HepG2 (cell line): Measurements from ENCODE around the gene PHACTR3. TPM values are rescaled to one million over a fixed set of nuclear protein-coding genes. Genes with fewer than 3 reads are reported as not detected.

Experiments
- ATAC-seq: fragments of 200-7000 bp; cut with Tn5 transposase; 3 replicates; pipeline ENCODE4 v1.9.1; 2020; ENCODE audit warnings: mild to moderate bottlenecking, moderate library complexity
- BruUV-seq: library from RNA; stranded (reverse); fragments of 400-500 nt; replicated peaks from 2 replicates; lab custom pipeline; 2021; lab: Mats Ljungman, UMichigan
- CTCF ChIA-PET: fragments of 300-600 bp; formaldehyde crosslinking; extraction: SDS; loops from one replicate; lab custom pipeline; 2021; ENCODE audit warnings: low total read pairs, inconsistent platforms, low intra/inter-chr PET ratio; lab: Yijun Ruan, JAX
- POLR2A ChIA-PET: fragments of 350-600 bp; sonication (Branson Sonifier 250); formaldehyde crosslinking; loops from one replicate; lab custom pipeline; 2020; ENCODE audit warnings: antibody characterized with exemption, inconsistent platforms; lab: Yijun Ruan, JAX
- DNase-seq: peaks from one replicate; pipeline ENCODE4 v3.0.0-alpha.2; 2015; ENCODE audit warnings: low spot score
- FAIRE-seq: peaks from 3 replicates; lab custom pipeline; 2011; peaks lifted over from hg19 to GRCh38; lab: Jason Lieb, UNC
- H2AFZ ChIP-seq: one replicate; pipeline ENCODE4 v1.6.1; 2011; ENCODE audit warnings: low read length, inconsistent platforms
- H3K27ac ChIP-seq: fragments of 300-600 bp; 3 replicates; pipeline ENCODE4 v1.8.0; 2011; ENCODE audit warnings: mixed run types, mild to moderate bottlenecking, mixed read lengths, low read length, inconsistent platforms; ENCODE audit not compliant: insufficient read depth; ENCODE audit errors: extremely low read length
- H3K27me3 ChIP-seq, 2 experiments: fragments of 200-600 bp in 1 of 2; 2 replicates in 1 of 2; 3 replicates in 1 of 2; pipeline versions ENCODE4 v1.6.0 to v1.8.0; 2011; ENCODE audit warnings: low read length in 2 of 2, mild to moderate bottlenecking in 2 of 2, moderate library complexity in 2 of 2, inconsistent platforms in 1 of 2; ENCODE audit not compliant: insufficient read depth in 2 of 2, control insufficient read depth in 1 of 2
- H3K36me3 ChIP-seq, 2 experiments: fragments of 200-600 bp in 1 of 2; replicated peaks in 1 of 2; 2 replicates in 1 of 2; 3 replicates in 1 of 2; pipeline versions ENCODE4 v1.5.1 to v1.8.0; 2011; ENCODE audit warnings: low read length in 2 of 2, inconsistent platforms in 1 of 2; ENCODE audit not compliant: insufficient read depth in 2 of 2, control insufficient read depth in 1 of 2
- H3K4me1 ChIP-seq: 2 replicates; pipeline ENCODE4 v1.5.1; 2012; ENCODE audit warnings: low read length, inconsistent platforms; ENCODE audit not compliant: insufficient read depth
- H3K4me2 ChIP-seq: 2 replicates; pipeline ENCODE4 v1.6.0; 2011; ENCODE audit warnings: low read depth, low read length, inconsistent platforms
- H3K4me3 ChIP-seq, 3 experiments: fragments of 200-600 bp in 1 of 3; sonication (generic), shearing (Covaris generic) in 1 of 3; replicated peaks in 1 of 3; 2 replicates each; pipeline ENCODE4 v1.5.1; 2011 to 2016; ENCODE audit warnings: low read length in 3 of 3, inconsistent platforms in 2 of 3, low read depth in 2 of 3, mild to moderate bottlenecking in 2 of 3, control low read depth in 1 of 3, mixed read lengths in 1 of 3; ENCODE audit not compliant: insufficient read depth in 1 of 3
- H3K79me2 ChIP-seq: one replicate; pipeline ENCODE4 v1.6.1; 2011; ENCODE audit warnings: low read length, inconsistent platforms; ENCODE audit not compliant: insufficient read depth
- H3K9ac ChIP-seq: 2 replicates; pipeline ENCODE4 v1.6.0; 2011; ENCODE audit warnings: mild to moderate bottlenecking, low read depth, low read length, inconsistent platforms; ENCODE audit not compliant: insufficient read depth
- H3K9me3 ChIP-seq: 2 replicates; pipeline ENCODE4 v1.5.1; 2012; ENCODE audit warnings: mild to moderate bottlenecking, low read length
- H4K20me1 ChIP-seq: 2 replicates; pipeline ENCODE4 v1.6.0; 2011; ENCODE audit warnings: inconsistent platforms, mild to moderate bottlenecking, low read length, moderate library complexity; ENCODE audit not compliant: insufficient read depth
- CHD2 ChIP-seq: IDR thresholded peaks from 2 replicates; pipeline ENCODE4 v1.6.1; 2011; ENCODE audit warnings: low read depth, low read length, improper control_type of control experiment
- CREB1 ChIP-seq, 2 experiments: fragments of 450-650 bp in 1 of 2; IDR thresholded peaks; 2 replicates each; pipeline ENCODE4 v1.6.1; 2016 to 2017; ENCODE audit warnings: control low read depth in 1 of 2, mild to moderate bottlenecking in 1 of 2, missing compliant biosample characterization in 1 of 2, missing genetic modification characterization in 1 of 2
- WGBS: methylation state at CpG from one replicate; pipeline ENCODE4 v1.1.6; 2017; ENCODE audit warnings: low lambda C conversion rate; 5-methylcytosine and 5-hydroxymethylcytosine counted together
- in situ Hi-C: cut with HindIII; loops from 2 replicates; pipeline ENCODE4 v1.10.0; 2017; ENCODE audit warnings: low pct_unique_long_range_greater_than_20kb; ENCODE audit not compliant: extremely low pct_ligation_motif_present
- intact Hi-C: fragments of 100-400 bp; cut with micrococcal nuclease; formaldehyde crosslinking; loops from one replicate; pipeline ENCODE4 v1.10.0; 2022; ENCODE audit not compliant: unreplicated experiment
- polyA plus RNA-seq, 8 experiments: library from polyadenylated mRNA; depleted of rRNA in 3 of 8; stranded (reverse) in 7 of 8; unstranded in 1 of 8; fragments of >200 nt; fragmentation: Illumina TruSeq in 4 of 8; extraction: Trizol in 4 of 8; gene quantifications; 2 replicates each; pipeline versions ENCODE4 v1.2.1 to v1.2.3, GENCODE V29; 2011 to 2016; ENCODE audit warnings: low read depth in 4 of 8, missing spikeins in 1 of 8, mixed read lengths in 1 of 8; ENCODE audit not compliant: insufficient read depth in 1 of 8
- total RNA-seq, 5 experiments: library from RNA; depleted of rRNA; stranded (reverse); fragments of >200 nt; fragmentation: Illumina TruSeq; extraction: Trizol; gene quantifications; 2 replicates each; pipeline ENCODE4 v1.2.3, GENCODE V29; 2016; ENCODE audit warnings: low read depth in 1 of 5
- TF ChIP-seq, protein P1 (sequence below): sonication (generic); formaldehyde crosslinking; conservative IDR thresholded peaks from 2 replicates; pipeline ENCODE4 v1.4.0; 2020; ENCODE audit warnings: missing genetic modification reagents

The PHACTR3 gene
- total and polyA plus RNA-seq, 2 of the 13 experiments (the other 11 are each of a cell fraction or from before 2014, with no cell fraction given): not detected

DNA sequence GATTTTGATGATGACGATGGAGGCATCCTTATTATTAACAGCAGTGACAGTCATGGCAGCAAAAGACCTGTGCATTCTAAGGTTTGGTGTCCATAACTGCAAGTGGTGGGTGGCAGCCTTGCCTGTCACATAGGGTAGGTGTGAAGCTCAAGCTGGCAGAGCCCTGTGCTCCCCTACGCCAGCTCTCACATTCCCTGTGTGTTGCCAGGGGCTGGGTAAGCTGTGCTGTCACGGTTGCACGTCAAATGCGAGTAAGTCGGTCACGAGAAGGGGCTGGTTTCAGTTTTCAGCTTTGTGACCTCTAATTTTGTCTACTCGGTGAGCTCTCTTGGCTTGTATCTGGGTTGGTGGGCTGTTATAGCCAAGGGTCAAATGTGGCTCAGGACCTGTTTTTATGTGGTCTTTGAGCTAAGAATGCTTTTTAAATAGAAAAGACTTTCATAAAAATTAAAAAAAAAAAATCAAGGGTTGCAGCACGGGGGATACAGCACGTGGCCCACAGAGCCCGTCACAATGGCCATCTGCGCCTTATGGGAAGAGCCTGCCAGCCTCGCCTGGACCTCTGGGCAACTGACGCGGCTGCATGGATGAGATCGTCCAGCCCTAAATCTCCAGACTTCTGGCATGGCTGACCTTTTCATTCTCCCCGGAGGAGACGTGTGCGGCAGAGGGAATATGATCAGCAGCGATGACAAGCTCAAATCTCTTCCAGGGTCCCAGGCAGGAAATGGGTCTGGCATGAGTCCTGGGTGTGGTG is 148.5 kb downstream of the PHACTR3 start:
- ChIA-PET POLR2A (no interaction called here), CTCF (no interaction called here)
- peak; percentile 66; the same call in 1 of the 2 replicates for TF ChIP-seq CREB1 (IDR thresholded peaks at IDR 0.05)
- no peak for TF ChIP-seq CREB1 (CRISPR knock-in tag; IDR thresholded peaks at IDR 0.05)
- TF ChIP-seq CHD2: no peak
- H3K36me3 ChIP-seq: no peaks in the 10 kb centered on the region
- no peaks in the 10 kb centered on the region; the same call in 1 of the 2 replicates for H4K20me1 ChIP-seq
- DNase-seq (no peak), ATAC-seq (no peak), FAIRE-seq (no peak)
- peaks cover 10 to 84% of the 10 kb centered on the region in 2 experiments for H3K27me3 ChIP-seq
- no peak overlapping the region for H3K9ac ChIP-seq
- in situ Hi-C loops (loop anchor here (5.0 kb wide), 2 partner anchors 156 to 181 kb away; no protein-coding TSS in a partner anchor), intact Hi-C loops (no loop called here)
- no peaks in the 10 kb centered on the region for H3K79me2 ChIP-seq
- no peak overlapping the region for H3K4me2 ChIP-seq
- no peak overlapping the region for H3K27ac ChIP-seq
- BruUV-seq: no TSS peak
- H3K4me3 ChIP-seq: no peak overlapping the region
- H3K9me3 ChIP-seq: no peaks in the 10 kb centered on the region
- no peak overlapping the region for H2AFZ ChIP-seq
- H3K4me1 ChIP-seq: no peaks in the 10 kb centered on the region
- 13% methylated on average over 20 of the region's 20 CpGs for WGBS

DNA sequence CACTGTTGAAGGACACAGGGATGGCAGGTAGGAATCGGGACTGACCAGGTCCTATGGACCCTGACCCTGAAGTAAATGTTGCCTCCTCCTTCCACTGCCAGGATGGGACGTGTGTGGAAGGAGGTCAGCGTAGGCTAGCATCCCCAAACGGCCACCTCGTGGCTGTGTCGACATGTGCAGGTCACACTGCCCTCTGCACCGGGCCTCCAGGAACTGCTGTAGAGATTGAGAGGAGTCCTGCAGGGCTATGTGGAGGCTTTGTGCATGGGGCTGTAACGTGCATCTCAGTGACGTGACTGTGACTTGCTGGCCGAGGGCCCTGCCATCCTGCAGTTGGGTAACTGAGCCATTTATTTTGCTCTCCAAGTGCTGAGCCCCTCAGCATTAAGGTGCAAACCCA is 149.5 kb downstream of the PHACTR3 start:
- intact Hi-C loops (no loop called here), in situ Hi-C loops (loop anchor here (5.0 kb wide), 2 partner anchors 157 to 182 kb away; no protein-coding TSS in a partner anchor)
- 3% methylated on average over 10 of the region's 10 CpGs for WGBS
- ChIA-PET CTCF (no interaction called here), POLR2A (no interaction called here)
- Histone ChIP-seq H3K36me3 (no peaks in the 10 kb centered on the region), H3K9me3 (no peaks in the 10 kb centered on the region), H3K79me2 (no peaks in the 10 kb centered on the region), H4K20me1 (no peaks in the 10 kb centered on the region; the same call in 1 of the 2 replicates), H2AFZ (no peak overlapping the region), H3K27me3 (peaks cover 10 to 87% of the 10 kb centered on the region in 2 experiments), H3K4me2 (no peak overlapping the region), H3K27ac (no peak overlapping the region), H3K4me1 (no peaks in the 10 kb centered on the region), H3K9ac (no peak overlapping the region), H3K4me3 (no peak overlapping the region)
- no peak for FAIRE-seq
- ATAC-seq: peak; percentile 64
- TF ChIP-seq CREB1 (IDR thresholded peaks at IDR 0.05) (peak; percentile 16; the same call in 1 of the 2 replicates), CREB1 (CRISPR knock-in tag; IDR thresholded peaks at IDR 0.05) (no peak)
- TF ChIP-seq, protein P1, sequence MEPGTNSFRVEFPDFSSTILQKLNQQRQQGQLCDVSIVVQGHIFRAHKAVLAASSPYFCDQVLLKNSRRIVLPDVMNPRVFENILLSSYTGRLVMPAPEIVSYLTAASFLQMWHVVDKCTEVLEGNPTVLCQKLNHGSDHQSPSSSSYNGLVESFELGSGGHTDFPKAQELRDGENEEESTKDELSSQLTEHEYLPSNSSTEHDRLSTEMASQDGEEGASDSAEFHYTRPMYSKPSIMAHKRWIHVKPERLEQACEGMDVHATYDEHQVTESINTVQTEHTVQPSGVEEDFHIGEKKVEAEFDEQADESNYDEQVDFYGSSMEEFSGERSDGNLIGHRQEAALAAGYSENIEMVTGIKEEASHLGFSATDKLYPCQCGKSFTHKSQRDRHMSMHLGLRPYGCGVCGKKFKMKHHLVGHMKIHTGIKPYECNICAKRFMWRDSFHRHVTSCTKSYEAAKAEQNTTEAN (CRISPR knock-in tag): no peak
- DNase-seq: no peak
- no TSS peak for BruUV-seq
